Measurements from ENCODE around the gene ZSCAN23. TPM values are rescaled to one million over a fixed set of nuclear protein-coding genes. Genes with fewer than 3 reads are reported as not detected.
"Not testable (repeated sequence)": the region's sequence is repeated elsewhere in the genome, so short reads cannot be mapped to it uniquely, and the experiment has no call there.

The ZSCAN23 gene
- total RNA-seq, 4 donors from 2014 or later: 0.55 to 17.1 (median 2.5) TPM; not detected in 1

DNA sequence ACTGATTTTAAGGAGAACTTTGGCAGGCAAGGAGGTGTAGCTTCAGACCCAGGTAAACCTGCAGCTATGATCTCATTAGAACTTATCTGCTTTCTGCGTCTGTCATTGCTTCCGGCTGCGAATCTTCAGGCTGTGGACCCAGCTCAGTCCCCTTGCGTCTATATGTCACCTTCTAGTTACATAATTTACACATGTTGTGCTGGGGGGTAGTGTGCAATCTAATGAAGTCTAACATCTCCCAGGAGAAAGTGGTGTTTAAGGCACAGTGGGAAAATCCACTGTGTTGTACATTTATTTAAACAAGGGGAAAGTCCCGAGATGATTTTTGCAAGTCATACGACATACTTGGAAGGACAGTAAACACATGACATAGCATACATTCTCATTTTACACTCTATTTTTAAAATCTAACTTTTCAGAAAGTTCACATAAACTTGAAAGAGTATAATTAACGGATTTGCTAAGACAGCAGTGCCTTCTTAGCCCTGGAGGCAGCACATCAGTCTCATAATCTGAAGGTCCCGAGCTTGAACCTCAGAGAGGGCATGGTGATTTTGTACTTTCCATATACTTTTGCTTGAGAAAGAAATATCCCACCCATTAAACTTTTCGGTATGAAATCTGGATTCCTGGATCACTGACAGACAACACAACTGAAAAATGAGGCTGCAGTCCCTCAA, 37.1 kb upstream of the ZSCAN23 start:
- no peaks in the 10 kb centered on the region for H3K36me3 ChIP-seq
- no peak overlapping the region for H3K27ac ChIP-seq
- peaks cover 60% of the 10 kb centered on the region for H3K27me3 ChIP-seq
- no peak overlapping the region for H3K4me3 ChIP-seq
- DNase-seq: no peak
- 45 to 66% methylated on average over 4 to 9 of the region's 9 CpGs for WGBS, 2 donors (ENCODE audit: low coverage in 1 of 2)
- TF ChIP-seq EP300 (IDR thresholded peaks at IDR 0.05; ENCODE audit: low read depth): no peak
- no peak for TF ChIP-seq POLR2AphosphoS5 (IDR thresholded peaks at IDR 0.05)
- TF ChIP-seq POLR2A (IDR thresholded peaks at IDR 0.05): no peak
- TF ChIP-seq, protein P1, sequence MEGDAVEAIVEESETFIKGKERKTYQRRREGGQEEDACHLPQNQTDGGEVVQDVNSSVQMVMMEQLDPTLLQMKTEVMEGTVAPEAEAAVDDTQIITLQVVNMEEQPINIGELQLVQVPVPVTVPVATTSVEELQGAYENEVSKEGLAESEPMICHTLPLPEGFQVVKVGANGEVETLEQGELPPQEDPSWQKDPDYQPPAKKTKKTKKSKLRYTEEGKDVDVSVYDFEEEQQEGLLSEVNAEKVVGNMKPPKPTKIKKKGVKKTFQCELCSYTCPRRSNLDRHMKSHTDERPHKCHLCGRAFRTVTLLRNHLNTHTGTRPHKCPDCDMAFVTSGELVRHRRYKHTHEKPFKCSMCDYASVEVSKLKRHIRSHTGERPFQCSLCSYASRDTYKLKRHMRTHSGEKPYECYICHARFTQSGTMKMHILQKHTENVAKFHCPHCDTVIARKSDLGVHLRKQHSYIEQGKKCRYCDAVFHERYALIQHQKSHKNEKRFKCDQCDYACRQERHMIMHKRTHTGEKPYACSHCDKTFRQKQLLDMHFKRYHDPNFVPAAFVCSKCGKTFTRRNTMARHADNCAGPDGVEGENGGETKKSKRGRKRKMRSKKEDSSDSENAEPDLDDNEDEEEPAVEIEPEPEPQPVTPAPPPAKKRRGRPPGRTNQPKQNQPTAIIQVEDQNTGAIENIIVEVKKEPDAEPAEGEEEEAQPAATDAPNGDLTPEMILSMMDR (IDR thresholded peaks at IDR 0.05): no peak
- intact Hi-C loops (cut with DNase I; ENCODE audit: low total_unique reads) (no loop called here), in situ Hi-C loops (cut with MboI; ENCODE audit: low pct_ligation_motif_present in 1 of 4, low pct_unique_long_range_greater_than_20kb in 1 of 4, low sequenced_read_pairs in 3 of 4) (no loop called here)
- no peaks in the 10 kb centered on the region for H3K4me1 ChIP-seq
- H3K9me3 ChIP-seq: no peaks in the 10 kb centered on the region

DNA sequence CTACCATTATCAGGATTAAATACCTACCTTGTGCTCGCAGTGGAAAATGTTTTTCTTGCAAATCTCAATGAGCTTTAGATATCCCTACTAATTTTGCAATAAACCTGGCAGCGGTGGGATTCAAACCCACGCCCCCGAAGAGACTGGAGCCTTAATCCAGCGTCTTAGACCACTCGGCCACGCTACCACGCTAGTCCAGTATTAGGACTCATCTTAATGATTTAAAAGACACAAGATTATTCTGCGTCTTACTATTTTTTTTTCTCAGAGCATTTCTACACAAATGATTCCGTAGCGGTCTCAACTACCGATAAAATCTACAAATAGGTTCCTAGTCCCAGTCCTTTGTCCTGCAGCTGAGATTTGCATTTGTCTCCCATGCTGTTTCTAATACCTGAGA, 35.2 kb upstream of the ZSCAN23 start:
- Histone ChIP-seq H3K27me3 (peaks cover 72% of the 10 kb centered on the region), H3K4me3 (no peak overlapping the region), H3K4me1 (no peaks in the 10 kb centered on the region), H3K36me3 (no peaks in the 10 kb centered on the region), H3K27ac (no peak overlapping the region), H3K9me3 (no peaks in the 10 kb centered on the region)
- intact Hi-C loops (cut with DNase I; ENCODE audit: low total_unique reads): no loop called here
- no peak for DNase-seq
- TF ChIP-seq EP300 (IDR thresholded peaks at IDR 0.05; ENCODE audit: low read depth): no peak
- no peak for TF ChIP-seq POLR2AphosphoS5 (IDR thresholded peaks at IDR 0.05)
- TF ChIP-seq POLR2A (IDR thresholded peaks at IDR 0.05): no peak
- 60 to 71% methylated on average over 12 of the region's 12 CpGs for WGBS, 2 donors (ENCODE audit: low coverage in 1 of 2)
- in situ Hi-C loops (cut with MboI; ENCODE audit: low pct_ligation_motif_present in 1 of 4, low pct_unique_long_range_greater_than_20kb in 1 of 4, low sequenced_read_pairs in 3 of 4): no loop called here

DNA sequence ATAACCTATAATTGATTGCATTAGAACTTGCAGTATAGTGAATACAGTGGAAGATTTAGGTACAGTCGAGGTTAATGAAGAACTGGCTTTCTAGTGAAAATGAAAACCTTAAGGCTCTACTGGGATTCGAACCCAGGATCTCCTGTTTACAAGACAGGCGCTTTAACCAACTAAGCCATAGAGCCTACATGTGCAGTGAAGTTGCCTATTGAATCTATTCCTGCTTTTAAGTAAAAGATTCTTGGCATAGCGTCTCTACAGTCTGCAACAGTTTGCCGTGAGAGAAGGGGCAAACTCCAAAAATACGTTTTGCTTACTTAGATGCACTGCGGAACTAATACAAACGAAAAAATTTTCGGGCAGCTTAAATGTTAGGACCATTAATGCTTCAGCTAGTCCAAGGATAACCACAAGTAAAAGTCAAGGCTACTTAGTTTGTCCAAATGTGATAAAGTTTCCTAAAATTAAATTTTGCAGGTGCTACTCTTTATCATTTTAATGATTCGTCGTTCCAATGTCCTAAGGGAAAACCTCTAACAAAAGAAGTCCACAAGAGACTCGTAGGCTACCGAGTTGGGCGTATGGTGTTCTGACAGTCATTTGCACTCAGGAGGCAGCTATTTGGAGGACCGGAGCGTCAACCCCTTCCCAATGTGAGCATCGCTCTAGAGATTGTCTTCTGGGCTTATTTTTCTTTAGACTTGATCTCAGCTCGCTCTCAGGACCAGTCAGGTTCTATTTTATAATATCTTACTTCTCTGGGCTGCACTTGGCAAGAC, 31.3 kb upstream of the ZSCAN23 start:
- H3K27ac ChIP-seq: no peak overlapping the region
- TF ChIP-seq EP300 (IDR thresholded peaks at IDR 0.05; ENCODE audit: low read depth): no peak
- TF ChIP-seq, protein P1 (IDR thresholded peaks at IDR 0.05): no peak
- TF ChIP-seq POLR2AphosphoS5 (IDR thresholded peaks at IDR 0.05): no peak
- TF ChIP-seq POLR2A (IDR thresholded peaks at IDR 0.05): no peak
- H3K4me1 ChIP-seq: no peaks in the 10 kb centered on the region
- no peak overlapping the region for H3K4me3 ChIP-seq
- peaks cover 62% of the 10 kb centered on the region for H3K27me3 ChIP-seq
- 10 to 19% methylated on average over 10 to 18 of the region's 18 CpGs for WGBS, 2 donors (ENCODE audit: low coverage in 1 of 2)
- no peaks in the 10 kb centered on the region for H3K9me3 ChIP-seq
- DNase-seq: no peak
- H3K36me3 ChIP-seq: no peaks in the 10 kb centered on the region
- intact Hi-C loops (cut with DNase I; ENCODE audit: low total_unique reads) (loop anchor here (5.0 kb wide), 1 partner anchor 1042 kb away; no protein-coding TSS in a partner anchor), in situ Hi-C loops (cut with MboI; ENCODE audit: low pct_ligation_motif_present in 1 of 4, low pct_unique_long_range_greater_than_20kb in 1 of 4, low sequenced_read_pairs in 3 of 4) (no loop called here)

DNA sequence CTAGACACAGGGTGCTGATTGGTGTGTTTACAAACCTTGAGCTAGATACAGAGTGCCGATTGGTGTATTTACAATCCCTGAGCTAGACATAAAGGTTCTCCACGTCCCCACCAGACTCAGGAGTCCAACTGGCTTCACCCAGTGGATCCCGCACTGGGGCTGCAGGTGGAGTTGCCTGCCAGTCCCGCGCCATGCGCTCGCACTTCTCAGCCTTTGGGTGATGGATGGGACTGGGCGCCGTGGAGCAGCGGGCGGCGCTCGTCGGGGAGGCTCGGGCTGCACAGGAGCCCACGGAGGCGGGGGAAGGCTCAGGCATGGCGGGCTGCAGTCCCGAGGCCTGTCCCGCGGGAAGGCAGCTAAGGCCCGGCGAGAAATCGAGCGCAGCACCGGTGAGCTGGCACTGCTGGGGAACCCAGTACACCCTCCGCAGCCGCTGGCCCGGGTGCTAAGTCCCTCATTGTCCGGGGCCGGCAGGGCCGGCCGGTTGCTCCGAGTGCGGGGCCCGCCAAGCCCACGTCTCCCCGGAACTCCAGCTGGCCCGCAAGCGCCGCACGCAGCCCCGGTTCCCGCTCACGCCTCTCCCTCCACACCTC, 26.0 kb upstream of the ZSCAN23 start:
- H3K27ac ChIP-seq; DNase-seq; H3K9me3 ChIP-seq; intact Hi-C loops (cut with DNase I; ENCODE audit: low total_unique reads); H3K4me1 ChIP-seq; in situ Hi-C loops (cut with MboI; ENCODE audit: low pct_ligation_motif_present in 1 of 4, low pct_unique_long_range_greater_than_20kb in 1 of 4, low sequenced_read_pairs in 3 of 4); H3K36me3 ChIP-seq; H3K4me3 ChIP-seq: not testable (repeated sequence)
- H3K27me3 ChIP-seq: peaks cover 35% of the 10 kb centered on the region
- WGBS, 2 donors (ENCODE audit: low coverage in 1 of 2): 96% methylated on average over 41 of the region's 45 CpGs; no CpG with 5 or more reads in 1 of the 2 donors

DNA sequence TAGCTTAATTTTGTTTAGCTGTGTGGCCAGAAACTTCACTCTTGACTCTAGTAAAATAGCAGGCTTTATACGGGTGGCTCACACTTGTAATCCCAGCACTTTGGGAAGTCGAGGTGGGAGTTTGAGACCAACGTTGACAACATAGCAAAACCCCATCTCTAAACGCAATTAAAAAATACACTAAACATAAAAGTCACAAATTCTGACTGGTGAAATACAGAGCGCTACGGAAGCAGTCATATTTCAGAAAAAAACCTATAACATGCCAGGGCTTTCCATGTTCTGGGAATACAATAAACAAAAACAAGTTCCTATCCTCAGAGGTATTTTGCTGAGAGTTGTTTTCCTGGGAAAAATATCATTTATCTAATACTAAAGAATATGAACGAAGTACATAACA, 24.8 kb upstream of the ZSCAN23 start:
- Histone ChIP-seq H3K36me3 (no peaks in the 10 kb centered on the region), H3K4me3 (no peak overlapping the region), H3K27ac (no peak overlapping the region), H3K27me3 (peaks cover 30% of the 10 kb centered on the region), H3K4me1 (no peaks in the 10 kb centered on the region), H3K9me3 (no peaks in the 10 kb centered on the region)
- in situ Hi-C loops (cut with MboI; ENCODE audit: low pct_ligation_motif_present in 1 of 4, low pct_unique_long_range_greater_than_20kb in 1 of 4, low sequenced_read_pairs in 3 of 4): no loop called here
- DNase-seq: no peak
- TF ChIP-seq POLR2A (IDR thresholded peaks at IDR 0.05) (no peak), POLR2AphosphoS5 (IDR thresholded peaks at IDR 0.05) (no peak), EP300 (IDR thresholded peaks at IDR 0.05; ENCODE audit: low read depth) (no peak)
- TF ChIP-seq, protein P1 (IDR thresholded peaks at IDR 0.05): no peak
- 74 to 79% methylated on average over 7 of the region's 7 CpGs for WGBS, 2 donors (ENCODE audit: low coverage in 1 of 2)
- intact Hi-C loops (cut with DNase I; ENCODE audit: low total_unique reads): no loop called here

All from transverse colon (tissue), 4 donors.